ENCODE results near the gene HERC3.

- TF ChIP-seq ZFP30 (CRISPR knock-in tag; IDR thresholded peaks at IDR 0.05): no peak
- no peak for TF ChIP-seq SNAI2 (CRISPR knock-in tag; IDR thresholded peaks at IDR 0.05)
- no peak for TF ChIP-seq ESRRG (CRISPR knock-in tag; IDR thresholded peaks at IDR 0.05)
- no peak for TF ChIP-seq ZFP3 (CRISPR knock-in tag; IDR thresholded peaks at IDR 0.05)
- TF ChIP-seq TCF4 (CRISPR knock-in tag; IDR thresholded peaks at IDR 0.05; ENCODE audit: borderline replicate concordance): no peak
- TF ChIP-seq, protein P1, sequence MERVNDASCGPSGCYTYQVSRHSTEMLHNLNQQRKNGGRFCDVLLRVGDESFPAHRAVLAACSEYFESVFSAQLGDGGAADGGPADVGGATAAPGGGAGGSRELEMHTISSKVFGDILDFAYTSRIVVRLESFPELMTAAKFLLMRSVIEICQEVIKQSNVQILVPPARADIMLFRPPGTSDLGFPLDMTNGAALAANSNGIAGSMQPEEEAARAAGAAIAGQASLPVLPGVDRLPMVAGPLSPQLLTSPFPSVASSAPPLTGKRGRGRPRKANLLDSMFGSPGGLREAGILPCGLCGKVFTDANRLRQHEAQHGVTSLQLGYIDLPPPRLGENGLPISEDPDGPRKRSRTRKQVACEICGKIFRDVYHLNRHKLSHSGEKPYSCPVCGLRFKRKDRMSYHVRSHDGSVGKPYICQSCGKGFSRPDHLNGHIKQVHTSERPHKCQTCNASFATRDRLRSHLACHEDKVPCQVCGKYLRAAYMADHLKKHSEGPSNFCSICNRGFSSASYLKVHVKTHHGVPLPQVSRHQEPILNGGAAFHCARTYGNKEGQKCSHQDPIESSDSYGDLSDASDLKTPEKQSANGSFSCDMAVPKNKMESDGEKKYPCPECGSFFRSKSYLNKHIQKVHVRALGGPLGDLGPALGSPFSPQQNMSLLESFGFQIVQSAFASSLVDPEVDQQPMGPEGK (CRISPR knock-in tag; IDR thresholded peaks at IDR 0.05; ENCODE audit: borderline replicate concordance): no peak
These were observed 101.5 kb downstream of the HERC3 start for GRCh38 chr4:88693792-88694191.

Data from SK-N-SH treated with all-trans-retinoic acid at 6 μM for 48 hours (cell line).